RWPE1 (cell line): ENCODE measurements around the gene RSPO3.
"Not testable (repeated sequence)": the region's sequence is repeated elsewhere in the genome, so short reads cannot be mapped to it uniquely, and the experiment has no call there.

ENCODE experiments used
- CTCF ChIA-PET: fragments of 350-600 bp; sonication (Branson Sonifier 250); formaldehyde crosslinking; extraction: SDS; loops from one replicate; lab custom pipeline; 2021; lab: Yijun Ruan, JAX
- POLR2A ChIA-PET: fragments of 400-600 bp; formaldehyde crosslinking; extraction: SDS; loops from one replicate; lab custom pipeline; 2020; ENCODE audit warnings: antibody characterized with exemption; ENCODE audit not compliant: low non-redundant PET; lab: Yijun Ruan, JAX
- DNase-seq: peaks from one replicate; pipeline ENCODE4 v3.0.0; 2012; ENCODE audit warnings: low spot score
- H3K27ac ChIP-seq: fragments of 450-650 bp; 2 replicates; pipeline ENCODE4 v1.5.1; 2017
- CTCF ChIP-seq: fragments of 450-650 bp; conservative IDR thresholded peaks from 2 replicates; pipeline ENCODE4 v1.5.1; 2017; ENCODE audit warnings: low read depth, mild to moderate bottlenecking

The RSPO3 gene

GRCh38 chr6:127205036-127205435 lies 86.6 kb downstream of the RSPO3 start:
- no peak for DNase-seq
- ChIA-PET CTCF (no interaction called here), POLR2A (no interaction called here)
- TF ChIP-seq CTCF, result no peak
- no peak overlapping the region for H3K27ac ChIP-seq

- CTCF ChIA-PET, result no interaction called here
- POLR2A ChIA-PET, result no interaction called here
- no peak overlapping the region for H3K27ac ChIP-seq
- no peak for DNase-seq
- TF ChIP-seq CTCF, result no peak
These were observed 88.1 kb downstream of the RSPO3 start for GRCh38 chr6:127206531-127207095.

GRCh38 chr6:127207591-127208120 lies 89.2 kb downstream of the RSPO3 start:
- ChIA-PET POLR2A (no interaction called here), CTCF (no interaction called here)
- no peak overlapping the region for H3K27ac ChIP-seq
- DNase-seq, result no peak
- no peak for TF ChIP-seq CTCF

GRCh38 chr6:127210725-127211124 lies 92.3 kb downstream of the RSPO3 start:
- CTCF ChIA-PET, result interaction anchor here (0.5 kb wide), 1 partner anchor 558 kb away, joined by 6 read pairs; no protein-coding TSS in a partner anchor
- H3K27ac ChIP-seq, result no peak overlapping the region
- POLR2A ChIA-PET, result no interaction called here
- DNase-seq, result no peak
- TF ChIP-seq CTCF, result no peak

- no peak for DNase-seq
- TF ChIP-seq CTCF, result no peak
- ChIA-PET POLR2A (no interaction called here), CTCF (no interaction called here)
- no peak overlapping the region for H3K27ac ChIP-seq
These were observed 93.9 kb downstream of the RSPO3 start for GRCh38 chr6:127212376-127212775.

GRCh38 chr6:127214032-127214431 lies 95.6 kb downstream of the RSPO3 start:
- DNase-seq, POLR2A ChIA-PET, H3K27ac ChIP-seq: not testable (repeated sequence)
- CTCF ChIA-PET, result interaction anchor here (0.5 kb wide), 1 partner anchor 43 kb away, joined by 5 read pairs; no protein-coding TSS in a partner anchor

GRCh38 chr6:127214531-127214930 lies 96.1 kb downstream of the RSPO3 start:
- POLR2A ChIA-PET, CTCF ChIA-PET, H3K27ac ChIP-seq, DNase-seq: not testable (repeated sequence)
